Stimulated activated CD4-positive, alpha-beta T cell treated with anti-CD3 and anti-CD28 coated beads, Interleukin-2, amount 100 ng/mL, for 48 hours (primary cell): ENCODE data around the gene KAT7.

Source experiments
- DNase-seq, 2 donors: peaks; one replicate each; pipeline ENCODE4 v3.0.0-alpha.2; 2020

The KAT7 gene

DNA sequence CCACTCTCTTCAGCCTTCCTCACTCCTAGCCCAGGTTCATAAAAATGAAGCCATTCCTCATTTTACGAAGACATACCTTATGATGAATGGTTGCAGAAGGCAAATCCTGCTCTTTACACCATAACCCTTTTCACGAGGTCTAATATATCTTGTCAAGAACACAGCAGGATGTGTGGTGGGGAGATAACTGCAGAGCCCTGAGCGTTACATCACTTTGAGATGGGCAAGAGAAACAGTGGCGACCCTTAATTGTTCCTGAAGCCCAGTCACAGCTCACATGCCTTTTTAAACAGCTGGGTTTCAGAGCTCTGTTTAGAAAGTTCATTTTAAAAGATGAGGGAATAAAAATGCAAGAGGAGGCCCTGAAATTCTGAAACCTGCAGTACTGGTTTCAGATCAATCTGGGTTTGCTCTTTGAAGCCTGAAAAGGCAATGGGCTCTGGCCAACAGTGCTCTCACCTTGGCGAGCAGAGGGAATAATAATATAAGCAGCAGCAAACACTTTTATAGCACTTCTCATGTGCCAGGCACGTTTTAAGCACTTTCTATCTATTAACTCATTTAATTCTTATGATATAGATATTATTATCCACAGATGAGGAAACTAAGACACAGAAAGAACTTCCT lies 27.4 kb upstream of the KAT7 start:
- DNase-seq = no peak

DNA sequence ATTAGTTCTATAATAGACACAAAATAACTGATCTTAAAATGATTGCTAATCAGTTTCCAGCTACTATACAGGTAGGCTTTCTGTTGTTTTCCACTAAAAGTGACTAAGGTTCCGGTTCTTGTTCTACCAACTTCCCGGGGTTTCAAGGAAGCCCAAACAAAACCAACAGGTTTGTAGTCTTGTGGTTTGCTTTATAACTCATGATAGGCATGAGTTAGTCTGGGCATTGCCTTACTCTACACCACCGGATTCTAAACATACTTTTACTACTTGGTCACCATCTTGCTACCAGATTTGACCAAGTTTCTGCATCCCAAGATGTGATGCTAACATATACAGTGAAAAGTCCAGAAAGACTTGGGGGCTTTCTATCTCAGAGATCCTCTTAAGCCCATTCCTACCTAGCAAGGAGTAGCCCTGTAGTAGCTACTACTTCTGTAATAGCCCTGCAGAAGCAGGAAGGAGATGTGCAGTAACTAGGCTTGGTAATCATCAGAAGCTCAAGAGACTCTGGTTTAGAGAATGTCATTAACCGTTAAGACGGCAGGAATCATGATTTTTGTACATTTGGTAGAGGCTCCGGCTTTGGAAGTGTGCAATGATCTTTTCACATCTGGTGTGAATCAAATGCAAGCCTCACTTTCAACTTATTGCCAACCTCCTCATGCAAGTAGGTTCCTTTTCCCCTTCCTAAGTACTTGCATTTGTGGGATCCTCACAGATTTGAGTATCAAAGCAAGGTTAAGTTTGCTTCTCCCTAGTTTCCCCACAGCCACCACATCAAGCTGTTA lies 26.1 kb upstream of the KAT7 start:
- no peak for DNase-seq

- peak; percentile 86 to 91 for DNase-seq
These were observed 24.5 kb upstream of the KAT7 start, which contains the start of gene FAM117A for GRCh38 chr17:49763735-49764558. Gene FAM117A (minus strand): TSS chr17:49764131. CDS start chr17:49764087, 44 bp downstream.

DNA sequence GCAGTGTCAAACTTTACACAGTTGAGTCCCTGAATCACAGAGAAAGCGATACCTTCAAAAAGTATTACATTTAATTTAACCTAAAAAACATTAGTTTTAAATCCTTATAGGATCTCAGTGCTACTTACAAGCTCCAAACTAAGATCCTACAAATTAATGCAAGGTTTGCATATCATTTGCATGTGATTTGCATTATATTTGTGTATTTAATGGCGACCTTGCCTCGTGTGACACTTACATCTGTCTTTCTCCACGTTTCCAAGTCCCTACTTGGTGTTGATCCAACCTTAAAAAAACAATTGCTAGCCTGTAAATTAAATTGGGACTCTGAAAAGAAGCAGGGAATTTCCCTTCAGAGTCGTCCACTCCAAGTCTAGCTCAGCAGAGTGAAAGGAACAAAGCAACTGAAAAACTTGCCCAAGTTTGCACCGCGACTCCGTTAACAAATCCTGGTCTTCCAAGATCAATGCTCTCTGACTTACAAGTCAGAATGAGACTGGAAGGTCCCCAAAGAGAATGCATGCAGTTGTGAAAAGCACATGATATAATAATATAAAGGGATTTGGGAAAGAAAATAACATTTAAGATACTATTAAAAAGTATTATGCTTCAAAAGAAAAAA lies 23.8 kb upstream of the KAT7 start:
- DNase-seq = no peak

DNA sequence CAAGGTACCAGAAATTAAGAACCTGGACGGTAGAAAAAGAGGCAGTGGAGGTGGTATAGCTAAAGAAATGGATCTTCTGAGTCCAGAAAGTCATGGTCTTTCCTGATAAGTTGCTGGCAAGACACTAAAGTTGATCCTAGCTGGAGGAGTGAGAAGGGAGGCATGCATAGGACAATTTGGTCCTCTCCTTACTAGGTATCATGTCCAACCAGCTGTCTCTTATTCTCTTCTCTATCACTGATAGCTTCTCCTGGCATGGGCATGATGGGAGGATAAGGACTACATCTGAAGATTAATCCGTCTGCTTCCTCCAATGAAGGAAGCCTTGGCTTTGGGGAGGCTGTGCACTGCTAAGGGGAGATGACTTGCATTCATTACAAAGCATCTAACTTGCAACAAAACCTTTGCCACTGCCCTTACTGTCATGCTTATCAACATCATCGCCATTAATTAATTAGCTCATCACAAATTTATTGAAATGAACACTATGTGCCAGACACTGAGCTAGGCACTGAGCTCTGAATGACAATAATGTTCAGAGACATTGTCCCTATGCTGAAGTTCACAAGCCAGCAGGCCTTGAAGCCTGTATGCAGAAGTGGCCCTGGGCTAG lies 21.5 kb upstream of the KAT7 start:
- no peak for DNase-seq

- DNase-seq = no peak
These were observed 12.8 kb upstream of the KAT7 start for GRCh38 chr17:49775546-49776260.

DNA sequence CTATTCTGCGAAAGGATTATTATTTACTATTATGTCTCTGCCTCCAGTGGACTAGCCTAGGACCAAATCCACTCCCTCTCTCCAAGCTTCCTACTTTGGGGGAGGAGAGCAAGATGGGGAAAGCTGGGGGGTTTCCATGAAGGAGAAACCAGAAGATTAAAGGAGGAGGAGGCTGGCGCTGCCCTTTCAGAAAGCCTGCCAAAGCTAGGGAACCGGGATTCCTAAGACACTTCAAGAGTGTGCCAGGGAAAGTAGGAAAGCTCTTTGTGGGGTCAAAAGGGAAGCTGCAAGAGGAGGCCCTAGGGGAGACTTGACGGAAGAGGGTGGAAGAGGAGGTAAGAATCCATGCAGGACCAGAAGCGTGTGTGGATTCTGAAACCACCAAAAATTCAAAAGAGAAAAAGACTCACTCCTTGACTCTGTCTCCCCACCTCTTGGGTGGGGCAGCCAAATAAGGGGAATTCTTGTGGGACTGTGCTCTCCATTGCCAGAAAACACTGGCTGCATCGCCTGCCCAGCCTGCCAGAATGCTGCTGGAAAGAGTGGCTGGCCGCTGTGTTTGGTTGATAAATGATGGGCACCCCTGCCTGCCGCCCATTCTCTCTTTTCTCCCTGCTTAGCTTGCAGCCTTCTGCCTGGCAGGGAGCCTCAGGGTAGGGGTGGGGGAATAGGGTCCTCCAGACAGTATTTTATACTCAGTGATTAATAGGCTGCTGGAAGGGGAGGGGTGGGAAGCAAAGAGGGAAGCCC lies 11.8 kb upstream of the KAT7 start:
- no peak for DNase-seq

DNA sequence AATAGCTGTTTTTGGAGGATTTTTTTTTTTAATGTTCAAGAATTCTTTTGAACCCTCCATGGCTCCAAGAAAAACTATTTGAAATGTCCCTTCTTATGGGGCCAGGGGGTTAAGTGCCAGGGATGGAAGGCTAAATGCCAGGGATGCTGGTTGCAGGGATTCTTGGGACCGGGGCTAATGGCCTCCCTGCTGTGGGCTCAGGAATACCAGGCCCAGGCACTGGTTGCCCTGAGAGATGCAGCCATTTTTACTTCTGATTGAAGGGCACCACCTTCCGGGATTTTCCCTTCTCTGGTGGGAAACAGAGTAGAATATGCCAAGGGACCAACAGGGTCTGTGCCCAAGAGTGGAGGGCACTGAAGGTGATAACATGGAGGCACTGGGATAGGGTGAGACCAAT lies 10.9 kb upstream of the KAT7 start:
- DNase-seq = no peak

DNA sequence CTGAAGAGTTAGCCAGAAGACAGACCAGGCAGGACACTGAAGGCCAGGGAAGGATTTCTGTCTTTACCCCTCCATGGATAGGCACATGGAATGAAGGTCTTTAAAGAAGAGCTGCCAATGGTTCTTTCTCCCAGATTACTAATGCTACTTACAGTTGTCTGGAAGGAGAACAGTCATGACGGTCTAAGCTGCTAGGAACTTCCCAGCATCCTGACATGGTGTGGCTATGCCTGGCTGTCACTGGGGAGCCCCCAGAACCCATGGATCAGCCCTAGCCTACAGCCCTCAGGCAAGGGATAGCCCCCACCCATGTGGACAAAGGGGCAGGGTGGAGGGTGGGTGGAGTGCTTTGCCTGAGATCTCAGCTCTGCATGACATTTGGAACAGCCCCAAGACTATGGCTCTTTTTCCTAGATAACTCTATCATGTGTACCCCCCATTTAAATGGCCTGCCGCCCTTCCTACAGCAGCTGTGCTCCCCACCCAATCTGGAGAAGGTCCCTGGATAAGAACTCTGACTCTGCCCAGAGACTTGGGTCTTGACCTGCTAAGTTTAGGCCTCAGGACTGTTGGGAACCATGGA lies 9.2 kb upstream of the KAT7 start:
- DNase-seq = no peak

- no peak for DNase-seq
These were observed 8.7 kb upstream of the KAT7 start for GRCh38 chr17:49779739-49780231.

GRCh38 chr17:49783071-49783715 lies 5.3 kb upstream of the KAT7 start:
- no peak for DNase-seq

DNA sequence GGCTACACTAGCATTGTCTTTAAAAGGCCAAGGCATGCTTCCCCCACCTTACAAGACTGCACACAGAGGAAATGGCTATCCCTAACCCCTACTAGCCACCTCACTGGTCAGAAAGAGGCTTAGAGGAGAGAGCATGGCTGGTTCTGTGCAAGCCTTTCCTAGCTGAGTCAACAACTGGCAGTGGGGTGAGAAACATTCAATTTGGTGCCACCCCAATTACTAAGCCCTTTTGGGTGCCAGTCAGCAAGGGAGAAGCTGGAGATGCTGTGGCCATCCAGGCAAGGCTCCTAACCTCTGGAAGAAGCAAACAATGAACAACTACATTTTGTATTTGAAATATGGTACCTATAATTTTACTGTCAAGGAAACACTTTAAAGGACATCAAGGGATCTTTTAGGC lies 4.7 kb upstream of the KAT7 start:
- DNase-seq = no peak

DNA sequence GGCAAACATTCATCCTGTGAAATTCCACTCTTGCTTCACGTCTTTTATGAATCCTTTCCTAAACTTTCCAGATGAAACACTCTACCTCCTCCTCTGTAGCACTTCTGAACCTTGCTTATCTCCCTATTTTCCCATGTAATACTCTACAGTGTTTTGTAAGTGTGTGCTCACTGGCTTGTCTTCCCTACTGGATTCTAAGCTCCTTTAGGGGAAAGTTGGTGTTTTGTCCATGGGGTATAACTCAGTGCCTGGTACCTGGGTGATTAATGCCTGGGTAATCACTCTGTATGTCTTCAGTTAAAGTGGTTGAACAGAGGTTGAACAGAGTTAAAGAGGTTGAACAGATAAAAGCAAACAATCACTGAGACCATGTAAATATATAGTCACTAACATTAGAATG lies 3.8 kb upstream of the KAT7 start:
- no peak for DNase-seq

DNA sequence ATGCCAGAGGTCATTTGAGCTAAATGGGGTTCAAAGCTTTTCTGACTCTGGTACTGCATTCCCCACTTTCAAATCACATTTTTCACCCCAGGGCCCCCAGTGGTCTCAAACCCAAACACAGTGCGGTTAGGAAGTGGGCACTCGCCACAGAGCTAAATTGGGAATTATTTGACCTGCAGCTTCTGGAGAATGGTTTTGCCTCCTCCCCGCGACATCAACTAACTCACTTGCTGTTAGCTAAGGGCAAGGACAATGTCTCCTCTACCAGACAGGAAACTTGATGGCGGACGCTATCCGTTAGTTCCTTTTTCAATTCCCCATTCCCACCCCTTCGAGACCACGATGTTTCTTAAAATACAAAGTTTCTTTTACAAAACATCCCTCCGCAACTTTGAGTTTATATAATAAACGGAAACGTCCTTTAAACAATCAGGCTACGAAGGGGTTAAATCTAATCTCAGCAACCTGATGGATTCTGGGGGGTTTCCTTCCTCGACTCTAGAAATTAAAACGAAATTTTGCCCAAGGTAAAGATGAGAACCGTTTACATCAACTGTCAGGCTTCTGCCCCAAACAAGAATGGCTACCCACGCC lies 500 bp upstream of the KAT7 start:
- DNase-seq = no peak

GRCh38 chr17:49789243-49789578 lies 730 bp downstream of the KAT7 start:
- DNase-seq = no peak

DNA sequence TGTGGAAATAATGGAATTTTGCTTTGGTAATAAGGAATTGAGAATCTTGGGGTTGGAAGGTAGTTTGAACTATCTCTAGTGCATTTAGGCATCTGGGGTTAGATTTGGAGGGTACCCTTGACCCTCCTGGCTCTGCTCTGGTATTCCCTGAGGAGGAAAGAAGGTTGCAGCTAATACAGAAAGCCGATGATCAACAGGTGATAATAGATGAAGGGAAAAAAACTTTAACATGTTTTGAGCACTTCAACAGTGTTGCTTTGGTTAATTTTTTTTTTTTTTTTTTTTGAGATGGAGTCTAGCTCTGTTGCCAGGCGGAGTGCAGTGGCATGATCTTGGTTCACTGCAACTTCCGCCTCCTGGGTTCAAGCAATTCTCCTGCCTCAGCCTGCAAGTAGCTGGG lies 4.8 kb downstream of the KAT7 start:
- no peak for DNase-seq

DNA sequence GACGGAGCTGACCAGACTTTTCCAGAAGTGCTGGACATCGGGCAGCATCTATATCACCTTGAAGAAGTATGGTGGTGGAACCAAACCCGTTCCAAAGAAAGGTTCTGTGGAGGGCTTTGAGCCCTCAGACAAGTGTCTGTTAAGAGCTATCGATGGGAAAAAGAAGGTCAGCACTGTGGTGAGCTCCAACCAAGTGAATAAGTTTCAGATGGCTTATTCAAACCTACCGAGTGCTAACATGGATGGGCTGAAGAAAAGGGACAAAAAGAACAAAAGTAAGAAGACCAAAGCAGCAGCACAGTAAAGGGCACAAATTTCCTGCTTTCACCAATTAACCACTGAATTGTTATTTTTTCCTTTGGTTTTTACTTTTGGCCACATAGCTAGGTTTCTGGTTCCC lies 6.9 kb downstream of the KAT7 start:
- no peak for DNase-seq

GRCh38 chr17:49798182-49798581 lies 9.7 kb downstream of the KAT7 start:
- DNase-seq = no peak

DNA sequence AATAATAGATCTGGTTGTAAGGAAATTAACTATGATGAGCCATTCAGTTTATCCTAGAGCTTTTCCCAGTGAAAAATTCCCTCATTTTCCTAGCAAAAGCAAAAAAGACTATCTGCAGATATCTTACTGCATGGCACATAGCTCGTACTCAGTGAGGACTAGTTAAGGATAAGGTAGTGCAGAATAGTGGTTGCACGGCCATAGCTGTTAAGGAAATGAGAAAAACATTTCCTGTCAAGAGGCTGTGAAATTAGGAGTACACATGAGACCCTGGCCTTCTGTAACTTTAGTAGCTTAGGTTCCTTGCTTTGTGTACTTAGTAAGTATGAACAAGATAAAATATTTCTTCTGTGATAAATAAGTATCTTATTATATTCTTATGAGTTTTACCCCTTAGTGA lies 10.3 kb downstream of the KAT7 start:
- DNase-seq = no peak

GRCh38 chr17:49809056-49809455 lies 20.6 kb downstream of the KAT7 start:
- no peak for DNase-seq
